H9 (cell line): ENCODE results near the gene MRPL18. TPM values are rescaled to one million over a fixed set of nuclear protein-coding genes. Genes with fewer than 3 reads are reported as not detected.

ENCODE experiments used
- DNase-seq: peaks from one replicate; pipeline ENCODE4 v3.0.0-alpha.2; 2017
- H2AFZ ChIP-seq: one replicate; pipeline ENCODE4 v1.6.1; 2013; ENCODE audit warnings: mild to moderate bottlenecking, low read length, control low read depth, moderate library complexity
- H2AK5ac ChIP-seq: 2 replicates; pipeline ENCODE4 v1.6.1; 2013; ENCODE audit warnings: low read length, control low read depth, mixed read lengths; ENCODE audit not compliant: insufficient read length
- H2BK120ac ChIP-seq: one replicate; pipeline ENCODE4 v1.6.1; 2013; ENCODE audit warnings: low read depth, mild to moderate bottlenecking, low read length, control low read depth, inconsistent platforms; ENCODE audit not compliant: poor library complexity, severe bottlenecking
- H2BK12ac ChIP-seq: 2 replicates; pipeline ENCODE4 v1.6.1; 2013; ENCODE audit warnings: low read length, control low read depth, mixed read lengths, low read depth; ENCODE audit not compliant: insufficient read length
- H2BK15ac ChIP-seq: 2 replicates; pipeline ENCODE4 v1.6.1; 2013; ENCODE audit warnings: low read depth, low read length, control low read depth
- H2BK20ac ChIP-seq: one replicate; pipeline ENCODE4 v1.6.1; 2013; ENCODE audit warnings: low read depth, mild to moderate bottlenecking, low read length, control low read depth, inconsistent platforms; ENCODE audit not compliant: poor library complexity, severe bottlenecking
- H2BK5ac ChIP-seq: 2 replicates; pipeline ENCODE4 v1.6.1; 2013; ENCODE audit warnings: low read length, control low read depth, mixed read lengths; ENCODE audit not compliant: insufficient read length
- H3K14ac ChIP-seq: 2 replicates; pipeline ENCODE4 v1.6.1; 2013; ENCODE audit warnings: low read length, control low read depth; ENCODE audit not compliant: insufficient read depth
- H3K18ac ChIP-seq: 2 replicates; pipeline ENCODE4 v1.6.1; 2013; ENCODE audit warnings: low read depth, mild to moderate bottlenecking, mixed read lengths, low read length, control low read depth; ENCODE audit not compliant: insufficient read length
- H3K23ac ChIP-seq: 2 replicates; pipeline ENCODE4 v1.6.1; 2013; ENCODE audit warnings: low read length, control low read depth, mixed read lengths, low read depth; ENCODE audit not compliant: insufficient read length
- H3K23me2 ChIP-seq: 2 replicates; pipeline ENCODE4 v1.6.1; 2013; ENCODE audit warnings: low read depth, mild to moderate bottlenecking, mixed read lengths, low read length, control low read depth; ENCODE audit not compliant: insufficient read length, poor library complexity, severe bottlenecking
- H3K27ac ChIP-seq: 2 replicates; pipeline ENCODE4 v1.5.1; 2013; ENCODE audit warnings: low read length, control low read depth, mixed read lengths, low read depth; ENCODE audit not compliant: insufficient read length
- H3K27me3 ChIP-seq: 2 replicates; pipeline ENCODE4 v1.6.1; 2013; ENCODE audit warnings: low read length, control low read depth, inconsistent platforms; ENCODE audit not compliant: insufficient read depth
- H3K4ac ChIP-seq: 2 replicates; pipeline ENCODE4 v1.6.1; 2013; ENCODE audit warnings: low read depth, mild to moderate bottlenecking, control low read depth, inconsistent platforms, low read length, moderate library complexity
- H3K4me1 ChIP-seq: 2 replicates; pipeline ENCODE4 v1.6.1; 2013; ENCODE audit warnings: low read length, control low read depth, inconsistent platforms; ENCODE audit not compliant: insufficient read depth
- H3K4me2 ChIP-seq: 2 replicates; pipeline ENCODE4 v1.6.1; 2013; ENCODE audit warnings: low read length, control low read depth, mixed read lengths; ENCODE audit not compliant: insufficient read length, insufficient read depth
- H3K56ac ChIP-seq: 2 replicates; pipeline ENCODE4 v1.6.1; 2013; ENCODE audit warnings: low read depth, mild to moderate bottlenecking, mixed read lengths, low read length, control low read depth; ENCODE audit not compliant: insufficient read length
- H3K79me1 ChIP-seq: 2 replicates; pipeline ENCODE4 v1.6.1; 2013; ENCODE audit warnings: low read depth, mild to moderate bottlenecking, moderate library complexity, low read length, control low read depth, inconsistent platforms; ENCODE audit not compliant: insufficient read depth, poor library complexity, severe bottlenecking
- H3K79me2 ChIP-seq: 2 replicates; pipeline ENCODE4 v1.6.1; 2013; ENCODE audit warnings: low read length, control low read depth, inconsistent platforms; ENCODE audit not compliant: insufficient read depth
- H3K9ac ChIP-seq: 2 replicates; pipeline ENCODE4 v1.6.1; 2013; ENCODE audit warnings: low read length, control low read depth, mixed read lengths; ENCODE audit not compliant: insufficient read length; ENCODE audit errors: extremely low read depth
- H3K9me3 ChIP-seq: one replicate; pipeline ENCODE4 v1.6.1; 2013; ENCODE audit warnings: low read depth, low read length, inconsistent platforms; ENCODE audit not compliant: control insufficient read depth
- H3T11ph ChIP-seq: one replicate; pipeline ENCODE4 v1.6.1; 2013; ENCODE audit warnings: mild to moderate bottlenecking, low read length, control low read depth, inconsistent platforms
- H4K20me1 ChIP-seq: one replicate; pipeline ENCODE4 v1.6.1; 2013; ENCODE audit not compliant: control insufficient read depth, insufficient read length, insufficient read depth
- H4K5ac ChIP-seq: 2 replicates; pipeline ENCODE4 v1.6.1; 2013; ENCODE audit warnings: low read depth, mild to moderate bottlenecking, mixed read lengths, low read length, control low read depth; ENCODE audit not compliant: insufficient read length
- H4K8ac ChIP-seq: replicated peaks from 2 replicates; pipeline ENCODE4 v1.6.1; 2013; ENCODE audit warnings: low read length, control low read depth, mixed read lengths, low read depth; ENCODE audit not compliant: insufficient read length
- H4K91ac ChIP-seq: 2 replicates; pipeline ENCODE4 v1.6.1; 2013; ENCODE audit warnings: low read depth, mild to moderate bottlenecking, moderate library complexity, mixed read lengths, low read length, control low read depth; ENCODE audit not compliant: insufficient read length
- H3K27ac Mint-ChIP-seq, 3 experiments: 2 replicates in 2 of 3; 3 replicates in 1 of 3; pipeline ENCODE4 v1.8.0; 2020 to 2021; ENCODE audit warnings: mixed read lengths in 3 of 3, mild to moderate bottlenecking in 1 of 3, moderate library complexity in 1 of 3
- H3K27me3 Mint-ChIP-seq: 2 replicates; pipeline ENCODE4 v1.8.0; 2021; ENCODE audit warnings: low read depth, mild to moderate bottlenecking, moderate library complexity, mixed read lengths
- H3K36me3 Mint-ChIP-seq, 3 experiments: 2 replicates in 2 of 3; 3 replicates in 1 of 3; pipeline ENCODE4 v1.8.0; 2020 to 2021; ENCODE audit warnings: low read depth in 3 of 3, mixed read lengths in 3 of 3; ENCODE audit not compliant: insufficient read depth in 1 of 3
- H3K4me1 Mint-ChIP-seq, 2 experiments: 2 replicates each; pipeline ENCODE4 v1.8.0; 2020; ENCODE audit warnings: mixed read lengths in 2 of 2
- H3K4me3 Mint-ChIP-seq, 2 experiments: 2 replicates in 1 of 2; 3 replicates in 1 of 2; pipeline ENCODE4 v1.8.0; 2020 to 2021; ENCODE audit warnings: mild to moderate bottlenecking in 2 of 2, mixed read lengths in 2 of 2, moderate library complexity in 1 of 2
- H3K9me3 Mint-ChIP-seq, 2 experiments: 2 replicates in 1 of 2; 3 replicates in 1 of 2; pipeline ENCODE4 v1.8.0; 2020; ENCODE audit warnings: mild to moderate bottlenecking in 2 of 2, mixed read lengths in 2 of 2, moderate library complexity in 1 of 2
- CTCF ChIP-seq: fragments of 200-600 bp; sonication (generic); conservative IDR thresholded peaks from 3 replicates; pipeline ENCODE4 v1.8.0; 2021; ENCODE audit warnings: antibody characterized with exemption, mild to moderate bottlenecking
- WGBS: extraction: QIAGEN DNeasy Blood & Tissue Kit; methylation state at CpG from one replicate; pipeline ENCODE4 v1.1.7; 2013; ENCODE audit warnings: missing lambda C conversion rate, low lambda C conversion rate, mixed read lengths; ENCODE audit not compliant: insufficient read length; ENCODE audit errors: extremely low coverage; 5-methylcytosine and 5-hydroxymethylcytosine counted together
- total RNA-seq: library from RNA; stranded (reverse); gene quantifications from 2 replicates; pipeline ENCODE4 v1.2.1, GENCODE V29; 2021

Gene MRPL18
- total RNA-seq, 1 experiment from 2014 or later = 88.8 TPM

DNA sequence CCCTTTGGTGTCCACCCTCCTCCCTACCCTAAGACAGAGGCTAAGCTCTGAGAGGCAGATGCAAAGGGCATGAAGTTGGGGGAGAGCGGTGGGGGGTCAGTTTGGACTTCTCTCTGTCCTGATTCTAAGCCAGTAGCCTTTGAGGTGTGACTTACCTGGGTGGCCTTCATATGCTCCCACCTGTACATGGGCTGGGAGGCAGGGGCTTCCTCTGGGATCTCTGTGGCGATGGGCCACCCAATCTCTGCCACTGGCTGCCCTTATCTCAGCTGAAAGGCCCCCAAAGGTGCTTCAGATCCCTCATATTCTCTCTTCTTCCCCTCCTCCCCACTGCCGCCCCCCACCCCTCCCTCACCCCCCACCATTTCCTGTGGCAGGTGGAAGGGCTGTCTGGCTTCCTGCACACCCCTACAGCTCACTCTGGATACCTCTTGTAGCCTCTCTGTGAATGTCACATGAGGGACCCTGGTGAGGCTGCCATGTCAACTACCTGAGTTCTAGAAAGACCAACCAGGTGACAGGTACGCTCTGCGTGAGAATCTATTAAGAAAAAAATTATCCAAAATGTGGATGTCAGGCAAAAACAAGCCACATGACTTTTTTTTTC is 43.8 kb downstream of the MRPL18 start:
- WGBS = no CpG with 5 or more reads among the region's 5 CpGs
- Histone ChIP-seq H2BK12ac (no peak overlapping the region), H3K4me2 (no peak overlapping the region), H3K79me2 (no peaks in the 10 kb centered on the region), H2BK20ac (no peak overlapping the region), H3K56ac (no peak overlapping the region), H3T11ph (no peak overlapping the region), H3K4ac (no peak overlapping the region), H4K20me1 (no peaks in the 10 kb centered on the region), H3K23ac (no peak overlapping the region), H2AK5ac (no peak overlapping the region), H3K14ac (no peak overlapping the region), H2BK5ac (no peak overlapping the region), H2BK15ac (no peak overlapping the region), H4K5ac (no peak overlapping the region), H3K23me2 (no peaks in the 10 kb centered on the region), H3K9ac (no peak overlapping the region), H3K27me3 (no peaks in the 10 kb centered on the region), H2BK120ac (no peak overlapping the region), H4K91ac (no peak overlapping the region), H3K79me1 (no peaks in the 10 kb centered on the region), H2AFZ (no peak overlapping the region), H3K18ac (no peak overlapping the region), H4K8ac (no peak overlapping the region), H3K9me3 (no peaks in the 10 kb centered on the region), H3K27ac (no peak overlapping the region), H3K4me1 (peaks cover 23% of the 10 kb centered on the region; the same call in 1 of the 2 replicates)
- DNase-seq = no peak
- Mint-ChIP-seq H3K27me3 (no peaks in the 10 kb centered on the region; the same call in none of the 2 replicates), H3K4me3 (no peak overlapping the region), H3K9me3 (no peaks in the 10 kb centered on the region; a peak in 1 of 5 replicates), H3K36me3 (peaks cover 0 to 6% (median 0%) of the 10 kb centered on the region in 3 experiments; a peak in 2 of 7 replicates), H3K4me1 (peaks cover 66 to 68% of the 10 kb centered on the region in 2 experiments), H3K27ac (no peak overlapping the region; a peak in 1 of 7 replicates)
- TF ChIP-seq CTCF = no peak
